Stimulated activated CD4-positive, alpha-beta T cell treated with anti-CD3 and anti-CD28 coated beads, Interleukin-2, amount 100 ng/mL, for 24 hours (primary cell): Measurements from ENCODE around the gene CRAMP1.

Experiments used
- DNase-seq, 2 donors: peaks; one replicate each; pipeline ENCODE4 v3.0.0-alpha.2; 2020

CRAMP1 gene

GRCh38 chr16:1662543-1662942 lies 50.4 kb downstream of the CRAMP1 start:
- no peak for DNase-seq

- no peak for DNase-seq
Measured at GRCh38 chr16:1665829-1666228, 53.7 kb downstream of the CRAMP1 start.

GRCh38 chr16:1666316-1666715 lies 54.2 kb downstream of the CRAMP1 start:
- DNase-seq, result no peak

GRCh38 chr16:1667271-1667670 lies 55.1 kb downstream of the CRAMP1 start:
- DNase-seq, result no peak

- DNase-seq, result no peak
Measured at GRCh38 chr16:1667916-1668315, 55.8 kb downstream of the CRAMP1 start.

- DNase-seq, result no peak
Measured at GRCh38 chr16:1668612-1669319, 56.6 kb downstream of the CRAMP1 start.

GRCh38 chr16:1669698-1670097 lies 57.5 kb downstream of the CRAMP1 start:
- DNase-seq, result no peak

GRCh38 chr16:1670371-1670770 lies 58.2 kb downstream of the CRAMP1 start:
- no peak for DNase-seq

- DNase-seq, result no peak
Measured at GRCh38 chr16:1670866-1671265, 58.7 kb downstream of the CRAMP1 start.

GRCh38 chr16:1673424-1674151 lies 61.4 kb downstream of the CRAMP1 start:
- no peak for DNase-seq

- no peak for DNase-seq
Measured at GRCh38 chr16:1674306-1674705, 62.1 kb downstream of the CRAMP1 start.

GRCh38 chr16:1674751-1675664 lies 62.8 kb downstream of the CRAMP1 start:
- no peak for DNase-seq

GRCh38 chr16:1676661-1677060 lies 64.5 kb downstream of the CRAMP1 start:
- DNase-seq, result no peak

GRCh38 chr16:1677339-1677738 lies 65.2 kb downstream of the CRAMP1 start:
- DNase-seq, result no peak

GRCh38 chr16:1677942-1678499 lies 65.9 kb downstream of the CRAMP1 start, which contains the start of gene JPT2:
Gene JPT2, plus strand, starts transcription at chr16:1678279. Its CDS starts 34 bp downstream, at chr16:1678313.
- DNase-seq, result peak; percentile 96 to 97

- peak; percentile 54 to 62 for DNase-seq
Measured at GRCh38 chr16:1678500-1679098, 66.4 kb downstream of the CRAMP1 start.

GRCh38 chr16:1680361-1680760 lies 68.2 kb downstream of the CRAMP1 start:
- DNase-seq, result no peak

GRCh38 chr16:1681032-1681431 lies 68.9 kb downstream of the CRAMP1 start:
- DNase-seq, result no peak

- no peak for DNase-seq
Measured at GRCh38 chr16:1687427-1688316, 75.5 kb downstream of the CRAMP1 start.

GRCh38 chr16:1688807-1689560 lies 76.8 kb downstream of the CRAMP1 start:
- no peak for DNase-seq

GRCh38 chr16:1689853-1690252 lies 77.7 kb downstream of the CRAMP1 start:
- DNase-seq, result no peak
